ENCODE data around the gene TMEM147. TPM values are rescaled to one million over a fixed set of nuclear protein-coding genes. Genes with fewer than 3 reads are reported as not detected.

TMEM147 gene
- total RNA-seq, 1 donor from 2014 or later: 104 TPM

DNA sequence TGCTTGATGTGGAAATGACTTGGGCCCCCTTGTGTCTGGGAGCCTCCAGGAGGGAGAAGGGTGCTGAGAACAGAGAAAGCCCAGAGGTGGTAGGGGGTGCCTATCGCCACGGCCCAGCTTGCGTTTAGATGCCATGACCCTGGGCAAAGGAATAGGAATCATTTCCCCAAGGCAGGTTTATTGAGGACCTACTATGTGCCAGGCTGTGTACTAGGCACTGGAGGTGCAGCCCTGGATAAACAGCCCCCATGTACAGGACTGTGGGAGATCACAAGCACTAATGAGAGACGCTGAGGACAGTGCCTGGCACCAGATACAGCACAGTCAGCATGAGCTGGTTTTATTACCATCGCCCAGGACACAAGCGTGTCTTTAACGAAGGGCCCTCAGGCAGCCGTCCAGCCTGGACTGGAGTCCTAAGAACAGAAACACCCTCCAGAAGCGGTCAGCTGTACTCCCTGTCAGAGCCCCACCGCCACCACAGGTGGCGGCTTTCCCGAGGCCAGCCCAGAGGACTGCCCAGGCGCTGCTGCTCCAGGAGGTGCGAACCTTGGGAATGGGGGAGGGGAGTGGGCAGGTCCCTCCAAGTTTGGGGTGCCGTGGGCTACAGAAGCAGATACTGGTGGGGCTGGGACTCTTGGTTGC lies 4.6 kb downstream of the TMEM147 start:
- H3K4me1 Mint-ChIP-seq (ENCODE audit: unreplicated experiment): peaks cover 16% of the 10 kb centered on the region
- no peak for DNase-seq (ENCODE audit: extremely low spot score, unreplicated experiment)
- H3K36me3 Mint-ChIP-seq: peaks cover 5% of the 10 kb centered on the region
- peaks cover 14% of the 10 kb centered on the region for H3K27me3 Mint-ChIP-seq
- no peak overlapping the region for H3K27ac Mint-ChIP-seq
- no peak for TF ChIP-seq CTCF (conservative IDR thresholded peaks at IDR 0.05)
- H3K9me3 Mint-ChIP-seq: no peaks in the 10 kb centered on the region
- no peak overlapping the region for H3K4me3 Mint-ChIP-seq

DNA sequence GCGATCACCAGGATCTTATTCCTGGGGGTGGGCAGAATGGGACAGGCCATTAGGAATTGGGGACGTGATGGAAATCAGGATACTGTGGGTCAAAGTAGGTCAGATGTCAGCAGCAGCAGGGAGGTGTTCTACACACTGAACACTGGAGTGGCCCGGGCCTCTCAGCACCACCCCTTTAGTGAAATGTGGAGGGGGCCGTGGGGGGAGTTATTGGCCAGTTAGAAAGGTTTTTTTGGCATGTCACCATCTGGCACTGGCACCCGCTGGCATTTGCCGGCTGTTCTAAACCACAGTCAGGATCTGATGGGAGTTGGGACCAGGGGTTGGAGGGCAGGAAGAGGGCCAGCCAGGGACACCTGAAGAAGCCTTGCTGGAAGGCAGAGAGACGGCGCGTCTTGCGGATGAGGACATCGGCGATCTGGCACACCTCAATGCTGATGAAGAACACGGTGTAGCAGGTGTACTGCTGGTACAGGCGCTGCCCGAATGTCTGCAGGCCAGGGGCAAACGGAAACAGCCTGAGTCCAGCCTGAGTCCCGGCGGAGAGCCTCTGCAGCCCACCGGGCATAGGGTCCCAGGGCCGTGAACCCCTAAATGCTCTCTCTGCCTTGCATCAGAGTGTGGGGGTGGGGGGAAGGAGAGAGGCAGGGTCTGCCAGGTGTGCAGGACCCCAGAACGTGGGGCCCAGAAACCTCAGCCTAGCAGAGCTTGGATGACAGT lies 5.8 kb downstream of the TMEM147 start:
- H3K4me1 Mint-ChIP-seq (ENCODE audit: unreplicated experiment): peaks cover 13% of the 10 kb centered on the region
- H3K9me3 Mint-ChIP-seq: no peaks in the 10 kb centered on the region
- no peak overlapping the region for H3K27ac Mint-ChIP-seq
- DNase-seq (ENCODE audit: extremely low spot score, unreplicated experiment): no peak
- peaks cover 19% of the 10 kb centered on the region for H3K27me3 Mint-ChIP-seq
- no peak for TF ChIP-seq CTCF (conservative IDR thresholded peaks at IDR 0.05)
- no peak overlapping the region for H3K4me3 Mint-ChIP-seq
- H3K36me3 Mint-ChIP-seq: peaks cover 5% of the 10 kb centered on the region

DNA sequence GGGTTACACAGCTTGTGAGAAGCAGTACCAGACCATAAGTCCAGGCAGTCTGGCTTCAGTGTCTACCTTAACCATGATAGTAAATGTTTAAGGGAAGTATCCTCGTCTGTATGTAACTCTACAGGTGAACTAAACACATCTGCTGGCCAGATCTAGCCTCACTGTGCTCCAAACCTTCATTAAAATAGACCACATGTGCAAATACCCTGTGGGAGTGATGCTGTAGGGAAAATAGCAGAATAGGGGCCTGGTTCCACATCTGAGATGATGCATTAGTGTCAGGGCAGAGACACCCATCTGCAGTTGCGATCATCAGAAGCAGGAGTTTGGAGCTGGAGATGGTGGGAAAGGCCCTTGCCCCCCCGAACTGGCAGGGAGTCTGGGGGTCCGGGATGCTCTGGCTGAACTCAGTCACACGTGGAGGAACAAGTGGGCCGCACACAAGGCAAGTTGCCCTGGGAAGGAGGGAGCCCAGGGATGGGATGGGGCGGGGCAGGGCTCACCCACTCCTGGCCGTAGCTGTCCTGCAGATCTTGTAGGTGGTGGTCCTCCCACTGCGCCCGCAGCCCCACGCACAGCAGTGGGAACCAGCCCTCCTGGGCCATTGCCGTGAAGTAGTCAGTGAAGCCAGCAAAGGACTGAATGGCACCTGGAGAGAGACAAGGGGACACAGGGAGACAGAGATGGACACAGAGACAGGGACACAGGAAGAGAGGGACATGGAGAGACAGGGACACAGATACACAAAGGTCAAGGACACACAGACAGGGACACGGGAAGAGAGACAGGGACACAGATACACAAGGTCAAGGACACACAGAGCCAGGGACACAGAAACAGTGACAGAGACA lies 7.3 kb downstream of the TMEM147 start:
- Mint-ChIP-seq H3K4me3 (no peak overlapping the region), H3K36me3 (peaks cover 5% of the 10 kb centered on the region), H3K9me3 (no peaks in the 10 kb centered on the region), H3K4me1 (ENCODE audit: unreplicated experiment) (peaks cover 14% of the 10 kb centered on the region), H3K27me3 (peaks cover 24% of the 10 kb centered on the region), H3K27ac (no peak overlapping the region)
- no peak for TF ChIP-seq CTCF (conservative IDR thresholded peaks at IDR 0.05)
- no peak for DNase-seq (ENCODE audit: extremely low spot score, unreplicated experiment)

GRCh38 chr19:35553385-35554000 lies 8.1 kb downstream of the TMEM147 start:
- TF ChIP-seq CTCF (conservative IDR thresholded peaks at IDR 0.05): no peak

DNA sequence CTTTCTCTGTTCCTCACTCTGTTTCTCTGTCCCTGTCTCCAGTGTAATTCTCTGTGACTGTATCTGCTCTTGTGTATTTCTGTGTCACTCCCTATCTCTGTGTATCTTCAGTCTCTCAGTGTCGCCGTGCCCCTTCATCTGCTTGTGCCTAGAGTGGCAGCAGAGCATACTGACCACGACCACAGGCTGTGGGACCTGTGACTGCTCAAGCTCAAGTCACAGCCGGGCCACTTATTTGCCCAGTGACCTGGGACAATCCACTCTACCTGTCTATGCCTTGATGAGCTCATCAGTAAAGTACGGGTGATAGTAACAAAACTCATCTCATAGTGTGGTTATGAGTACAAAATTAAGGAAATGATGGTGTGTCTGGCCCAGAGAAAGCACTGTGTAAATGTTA lies 8.7 kb downstream of the TMEM147 start:
- H3K4me3 Mint-ChIP-seq: no peak overlapping the region
- H3K27ac Mint-ChIP-seq: no peak overlapping the region

More at GRCh38 chr19:35553385-35554000, 8.1 kb downstream of the TMEM147 start:
- DNase-seq (ENCODE audit: extremely low spot score, unreplicated experiment): no peak
- H3K27me3 Mint-ChIP-seq: peaks cover 27% of the 10 kb centered on the region
- H3K4me3 Mint-ChIP-seq: no peak overlapping the region
- H3K27ac Mint-ChIP-seq: no peak overlapping the region
- H3K36me3 Mint-ChIP-seq: peaks cover 5% of the 10 kb centered on the region
- no peaks in the 10 kb centered on the region for H3K9me3 Mint-ChIP-seq
- peaks cover 14% of the 10 kb centered on the region for H3K4me1 Mint-ChIP-seq (ENCODE audit: unreplicated experiment)

More for the DNA sequence above, 8.7 kb downstream of the TMEM147 start:
- H3K27me3 Mint-ChIP-seq: peaks cover 31% of the 10 kb centered on the region
- no peak for DNase-seq (ENCODE audit: extremely low spot score, unreplicated experiment)
- H3K36me3 Mint-ChIP-seq: peaks cover 4% of the 10 kb centered on the region
- TF ChIP-seq CTCF (conservative IDR thresholded peaks at IDR 0.05): no peak
- H3K9me3 Mint-ChIP-seq: no peaks in the 10 kb centered on the region
- H3K4me1 Mint-ChIP-seq (ENCODE audit: unreplicated experiment): peaks cover 8% of the 10 kb centered on the region
